ENCODE results near the gene WNT1.

WNT1 gene

DNA sequence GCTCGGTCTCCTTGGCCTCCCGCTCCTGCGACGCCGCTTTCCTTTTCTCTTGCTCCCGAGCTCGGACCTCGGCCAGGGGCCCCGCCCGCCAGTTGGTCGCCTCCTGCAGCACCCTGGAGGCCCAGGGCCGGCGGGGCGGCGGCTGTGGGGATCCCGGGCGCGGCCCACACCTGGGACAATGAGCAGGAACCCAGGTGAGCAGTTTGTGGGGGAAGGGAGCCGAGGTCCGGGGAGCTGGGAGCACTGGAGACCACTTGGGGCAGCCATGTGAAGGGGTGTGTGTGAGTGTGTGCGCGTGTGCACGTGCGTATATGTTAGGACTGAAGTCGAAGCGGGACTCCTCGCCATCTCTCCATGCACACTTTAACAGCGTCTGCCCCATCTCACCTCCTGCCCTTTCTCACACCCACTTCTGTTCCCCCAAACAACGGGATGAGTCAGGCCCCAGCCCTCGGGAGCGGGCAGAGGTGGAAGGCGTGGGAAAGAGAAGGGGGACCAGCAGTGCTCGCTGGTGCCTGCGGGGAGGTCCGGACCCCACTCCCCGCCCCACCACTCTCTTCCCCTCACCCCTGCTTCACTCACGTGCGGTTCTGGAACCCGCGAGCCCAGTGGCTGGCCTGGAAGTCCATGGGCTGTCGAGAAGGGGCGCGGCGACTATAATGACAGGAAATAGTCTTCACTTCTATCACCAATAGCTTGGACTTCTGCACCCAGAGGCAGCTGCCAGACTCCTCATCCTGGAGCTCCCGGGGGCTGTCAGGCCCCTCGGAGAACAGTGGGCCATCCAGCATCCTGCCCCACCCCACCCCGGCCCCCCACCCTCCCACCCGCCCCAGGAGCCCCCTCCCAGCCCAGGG lies 20.6 kb downstream of the WNT1 start:
- H3K9me3 ChIP-seq, result no peaks in the 10 kb centered on the region
- no peaks in the 10 kb centered on the region for H3K4me1 ChIP-seq

GRCh38 chr12:48999371-49000131 lies 21.4 kb downstream of the WNT1 start, which contains the start of gene DDN:
Gene DDN, minus strand, starts transcription at chr12:48999375. Its CDS starts 88 bp downstream, at chr12:48999287.
- no peaks in the 10 kb centered on the region for H3K4me1 ChIP-seq
- no peaks in the 10 kb centered on the region for H3K9me3 ChIP-seq
- peak; percentile 95 for DNase-seq
- peak within 1 kb of the TSS; percentile 89 for H3K4me3 ChIP-seq (ENCODE audit: low read depth, low read length)
- peaks cover 2% of the 10 kb centered on the region; the same call in 1 of the 2 replicates for H3K36me3 ChIP-seq
- no peaks in the 10 kb centered on the region for H3K27me3 ChIP-seq
- TF ChIP-seq, protein P1, sequence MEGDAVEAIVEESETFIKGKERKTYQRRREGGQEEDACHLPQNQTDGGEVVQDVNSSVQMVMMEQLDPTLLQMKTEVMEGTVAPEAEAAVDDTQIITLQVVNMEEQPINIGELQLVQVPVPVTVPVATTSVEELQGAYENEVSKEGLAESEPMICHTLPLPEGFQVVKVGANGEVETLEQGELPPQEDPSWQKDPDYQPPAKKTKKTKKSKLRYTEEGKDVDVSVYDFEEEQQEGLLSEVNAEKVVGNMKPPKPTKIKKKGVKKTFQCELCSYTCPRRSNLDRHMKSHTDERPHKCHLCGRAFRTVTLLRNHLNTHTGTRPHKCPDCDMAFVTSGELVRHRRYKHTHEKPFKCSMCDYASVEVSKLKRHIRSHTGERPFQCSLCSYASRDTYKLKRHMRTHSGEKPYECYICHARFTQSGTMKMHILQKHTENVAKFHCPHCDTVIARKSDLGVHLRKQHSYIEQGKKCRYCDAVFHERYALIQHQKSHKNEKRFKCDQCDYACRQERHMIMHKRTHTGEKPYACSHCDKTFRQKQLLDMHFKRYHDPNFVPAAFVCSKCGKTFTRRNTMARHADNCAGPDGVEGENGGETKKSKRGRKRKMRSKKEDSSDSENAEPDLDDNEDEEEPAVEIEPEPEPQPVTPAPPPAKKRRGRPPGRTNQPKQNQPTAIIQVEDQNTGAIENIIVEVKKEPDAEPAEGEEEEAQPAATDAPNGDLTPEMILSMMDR (IDR thresholded peaks at IDR 0.05; ENCODE audit: low read depth, low read length), result peak; percentile 5; the same call in 1 of the 2 replicates

More for the DNA sequence above, 20.6 kb downstream of the WNT1 start:
- Histone ChIP-seq H3K4me3 (ENCODE audit: low read depth, low read length) (peak overlapping the region; percentile 89), H3K36me3 (no peaks in the 10 kb centered on the region), H3K27me3 (no peaks in the 10 kb centered on the region)
- TF ChIP-seq, protein P1 (IDR thresholded peaks at IDR 0.05; ENCODE audit: low read depth, low read length), result no peak
- no peak for DNase-seq

- Histone ChIP-seq H3K4me1 (no peaks in the 10 kb centered on the region), H3K4me3 (ENCODE audit: low read depth, low read length) (peak overlapping the region; percentile 89)
Measured at GRCh38 chr12:49000346-49000745, 22.2 kb downstream of the WNT1 start.

DNA sequence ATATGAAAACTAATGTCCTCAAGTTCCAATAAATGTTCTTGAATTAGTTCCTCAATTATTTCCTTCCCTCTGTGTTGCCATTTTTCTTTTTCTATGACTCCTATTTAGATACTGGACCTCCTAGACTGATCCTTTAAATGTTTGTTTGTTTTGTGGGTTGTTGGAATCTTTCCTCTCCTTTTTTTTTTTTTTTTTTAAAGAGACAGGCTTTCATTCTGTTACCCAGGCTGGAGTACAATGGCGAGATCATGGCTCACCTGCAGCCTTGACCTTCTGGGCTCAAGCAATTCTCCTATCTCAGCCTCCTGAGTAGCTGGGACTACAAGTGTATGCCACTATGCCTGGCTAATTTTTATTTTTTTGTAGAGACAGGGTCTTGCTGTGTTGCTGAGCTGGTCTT lies 30.8 kb downstream of the WNT1 start:
- DNase-seq, result no peak
- Histone ChIP-seq H3K36me3 (peaks cover 14% of the 10 kb centered on the region), H3K4me3 (ENCODE audit: low read depth, low read length) (no peak overlapping the region), H3K27me3 (no peaks in the 10 kb centered on the region), H3K4me1 (no peaks in the 10 kb centered on the region), H3K9me3 (no peaks in the 10 kb centered on the region)
- TF ChIP-seq, protein P1 (IDR thresholded peaks at IDR 0.05; ENCODE audit: low read depth, low read length), result no peak

More at GRCh38 chr12:49000346-49000745, 22.2 kb downstream of the WNT1 start:
- no peak for DNase-seq
- H3K36me3 ChIP-seq, result peaks cover 8% of the 10 kb centered on the region; the same call in 1 of the 2 replicates
- TF ChIP-seq, protein P1 (IDR thresholded peaks at IDR 0.05; ENCODE audit: low read depth, low read length), result no peak
- H3K9me3 ChIP-seq, result no peaks in the 10 kb centered on the region
- H3K27me3 ChIP-seq, result no peaks in the 10 kb centered on the region

- TF ChIP-seq, protein P1 (IDR thresholded peaks at IDR 0.05; ENCODE audit: low read depth, low read length), result no peak
- H3K27me3 ChIP-seq, result no peaks in the 10 kb centered on the region
- no peak for DNase-seq
- no peaks in the 10 kb centered on the region for H3K4me1 ChIP-seq
- no peaks in the 10 kb centered on the region for H3K9me3 ChIP-seq
- no peak overlapping the region for H3K4me3 ChIP-seq (ENCODE audit: low read depth, low read length)
- H3K36me3 ChIP-seq, result peaks cover 6% of the 10 kb centered on the region
Measured at GRCh38 chr12:49010092-49010668, 32.1 kb downstream of the WNT1 start.
